HG03196 (cell line): ENCODE measurements around the gene PRMT5.
A peak's percentile ranks its signal among the peaks of the same experiment; 100 is the strongest.

Experiments
- ATAC-seq: cut with Tn5 transposase; IDR thresholded peaks from one replicate; pipeline ENCODE4 v1.9.1; 2021; ENCODE audit not compliant: unreplicated experiment

Gene PRMT5

DNA sequence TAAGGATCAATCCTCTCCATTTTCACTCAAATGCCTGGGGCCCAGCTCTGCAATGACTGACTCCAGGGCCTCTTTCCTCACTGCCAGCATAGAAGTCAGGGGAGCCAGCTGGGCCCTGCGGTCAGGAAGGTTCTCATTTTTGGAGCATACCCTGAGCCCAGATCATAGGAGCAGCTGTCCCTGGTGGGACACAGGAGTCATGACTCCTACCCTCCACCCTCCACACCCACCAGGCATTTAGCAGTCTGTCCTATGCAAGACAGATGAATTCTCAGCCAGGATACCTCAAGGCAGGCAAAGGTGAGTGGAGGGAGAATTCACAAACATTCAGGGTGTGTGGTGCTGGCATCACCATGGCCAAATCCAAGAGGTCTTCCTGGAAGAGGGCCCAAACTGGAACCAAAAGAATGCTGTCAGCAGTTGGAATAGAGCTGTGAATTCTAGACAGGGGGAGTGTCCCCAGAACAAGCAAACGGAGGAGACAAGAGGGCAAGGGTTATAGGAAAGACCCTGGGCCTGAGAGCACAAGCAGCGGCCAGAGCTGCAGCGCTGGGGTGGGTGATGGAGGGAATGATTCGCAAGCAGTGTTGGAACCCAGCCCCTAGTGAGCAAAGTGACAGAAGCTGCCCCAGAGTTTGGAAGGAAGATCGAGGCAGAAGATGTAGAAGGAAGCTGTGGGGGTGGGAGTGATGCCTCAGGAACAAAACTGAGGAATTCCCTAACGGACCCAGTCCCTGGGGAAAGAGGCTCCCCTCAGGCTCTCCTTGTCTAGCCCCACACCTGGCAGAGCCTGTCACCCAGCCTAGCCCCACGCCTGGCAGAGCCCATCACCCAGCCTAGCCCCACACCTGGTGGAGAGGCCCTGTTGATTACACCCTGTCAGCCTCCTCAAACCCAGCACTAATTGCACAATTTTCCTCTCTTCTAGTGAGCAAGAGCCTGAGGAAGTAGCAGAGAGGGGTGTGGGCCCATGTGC, 50.6 kb downstream of the PRMT5 start:
- ATAC-seq: no peak

DNA sequence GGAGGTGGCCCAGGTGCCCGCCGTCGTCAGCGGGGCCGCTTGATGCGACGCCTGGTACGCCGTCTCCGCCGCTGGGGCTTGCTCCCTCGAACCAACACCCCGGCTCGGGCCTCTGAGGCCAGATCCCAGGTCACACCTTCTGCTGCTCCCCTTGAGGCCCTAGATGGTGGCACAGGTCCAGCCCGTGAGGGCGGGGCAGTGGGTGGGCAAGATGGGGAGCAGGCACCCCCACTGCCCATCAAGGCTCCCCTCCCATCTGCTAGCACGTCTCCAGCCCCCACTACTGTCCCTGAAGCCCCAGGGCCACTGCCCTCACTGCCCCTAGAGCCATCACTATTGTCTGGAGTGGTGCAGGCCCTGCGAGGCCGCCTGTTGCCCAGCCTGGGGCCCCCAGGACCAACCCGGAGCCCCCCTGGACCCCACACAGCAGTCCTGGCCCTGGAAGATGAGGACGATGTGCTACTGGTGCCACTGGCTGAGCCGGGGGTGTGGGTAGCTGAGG, 52.1 kb downstream of the PRMT5 start:
- no peak for ATAC-seq

DNA sequence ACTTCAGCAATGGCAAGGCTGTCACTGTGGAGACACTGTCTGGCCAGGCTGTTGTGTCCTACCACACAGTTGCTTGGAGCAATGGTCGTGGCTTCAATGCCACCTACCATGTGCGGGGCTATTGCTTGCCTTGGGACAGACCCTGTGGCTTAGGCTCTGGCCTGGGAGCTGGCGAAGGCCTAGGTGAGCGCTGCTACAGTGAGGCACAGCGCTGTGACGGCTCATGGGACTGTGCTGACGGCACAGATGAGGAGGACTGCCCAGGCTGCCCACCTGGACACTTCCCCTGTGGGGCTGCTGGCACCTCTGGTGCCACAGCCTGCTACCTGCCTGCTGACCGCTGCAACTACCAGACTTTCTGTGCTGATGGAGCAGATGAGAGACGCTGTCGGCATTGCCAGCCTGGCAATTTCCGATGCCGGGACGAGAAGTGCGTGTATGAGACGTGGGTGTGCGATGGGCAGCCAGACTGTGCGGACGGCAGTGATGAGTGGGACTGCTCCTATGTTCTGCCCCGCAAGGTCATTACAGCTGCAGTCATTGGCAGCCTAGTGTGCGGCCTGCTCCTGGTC, 53.3 kb downstream of the PRMT5 start:
- no peak for ATAC-seq

DNA sequence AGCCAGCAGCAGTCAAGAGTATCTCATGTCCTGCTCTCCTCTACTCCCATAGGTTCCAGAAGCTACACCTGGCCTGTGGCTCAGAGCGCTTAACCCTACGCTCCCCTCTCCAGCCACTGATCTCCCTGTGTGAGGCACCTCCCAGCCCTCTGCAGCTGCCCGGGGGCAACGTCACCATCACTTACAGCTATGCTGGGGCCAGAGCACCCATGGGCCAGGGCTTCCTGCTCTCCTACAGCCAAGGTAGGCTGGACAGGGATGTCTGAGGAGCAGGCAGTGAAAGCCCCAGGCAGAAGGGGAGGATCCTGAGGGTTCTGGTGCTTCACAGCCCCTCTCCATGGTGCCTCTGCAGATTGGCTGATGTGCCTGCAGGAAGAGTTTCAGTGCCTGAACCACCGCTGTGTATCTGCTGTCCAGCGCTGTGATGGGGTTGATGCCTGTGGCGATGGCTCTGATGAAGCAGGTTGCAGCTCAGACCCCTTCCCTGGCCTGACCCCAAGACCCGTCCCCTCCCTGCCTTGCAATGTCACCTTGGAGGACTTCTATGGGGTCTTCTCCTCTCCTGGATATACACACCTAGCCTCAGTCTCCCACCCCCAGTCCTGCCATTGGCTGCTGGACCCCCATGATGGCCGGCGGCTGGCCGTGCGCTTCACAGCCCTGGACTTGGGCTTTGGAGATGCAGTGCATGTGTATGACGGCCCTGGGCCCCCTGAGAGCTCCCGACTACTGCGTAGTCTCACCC, 54.0 kb downstream of the PRMT5 start:
- ATAC-seq: no peak

DNA sequence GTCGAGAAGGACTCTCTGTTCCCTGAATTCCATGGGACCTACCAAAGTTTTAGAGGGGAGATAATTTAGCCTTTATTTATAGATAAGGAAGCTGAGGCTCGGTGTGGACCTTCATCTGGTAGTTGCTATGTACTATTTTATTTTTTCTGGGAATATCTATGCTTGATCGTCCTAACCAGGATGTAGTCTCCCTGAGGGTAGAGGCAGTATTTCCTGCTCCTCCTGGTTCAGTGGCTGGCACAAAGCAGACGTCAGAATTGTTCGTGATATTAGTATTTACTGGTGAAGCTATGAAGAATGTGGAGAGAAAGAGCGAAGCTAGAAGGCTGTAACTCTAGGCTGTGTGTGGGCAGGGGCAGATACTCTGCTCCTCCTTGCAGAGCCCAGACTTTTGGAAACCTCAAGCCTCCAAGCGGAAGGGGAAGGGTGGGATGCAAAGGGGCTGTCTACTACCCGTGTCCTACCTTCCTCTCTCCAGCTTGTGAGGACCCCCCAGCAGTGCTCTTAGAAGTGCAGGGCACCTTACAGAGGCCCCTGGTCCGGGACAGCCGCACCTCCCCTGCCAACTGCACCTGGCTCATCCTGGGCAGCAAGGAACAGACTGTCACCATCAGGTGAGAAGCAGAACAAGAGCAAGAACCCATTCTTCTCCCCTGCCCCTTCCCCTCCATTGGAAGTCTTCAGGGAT, 56.2 kb downstream of the PRMT5 start:
- no peak for ATAC-seq

DNA sequence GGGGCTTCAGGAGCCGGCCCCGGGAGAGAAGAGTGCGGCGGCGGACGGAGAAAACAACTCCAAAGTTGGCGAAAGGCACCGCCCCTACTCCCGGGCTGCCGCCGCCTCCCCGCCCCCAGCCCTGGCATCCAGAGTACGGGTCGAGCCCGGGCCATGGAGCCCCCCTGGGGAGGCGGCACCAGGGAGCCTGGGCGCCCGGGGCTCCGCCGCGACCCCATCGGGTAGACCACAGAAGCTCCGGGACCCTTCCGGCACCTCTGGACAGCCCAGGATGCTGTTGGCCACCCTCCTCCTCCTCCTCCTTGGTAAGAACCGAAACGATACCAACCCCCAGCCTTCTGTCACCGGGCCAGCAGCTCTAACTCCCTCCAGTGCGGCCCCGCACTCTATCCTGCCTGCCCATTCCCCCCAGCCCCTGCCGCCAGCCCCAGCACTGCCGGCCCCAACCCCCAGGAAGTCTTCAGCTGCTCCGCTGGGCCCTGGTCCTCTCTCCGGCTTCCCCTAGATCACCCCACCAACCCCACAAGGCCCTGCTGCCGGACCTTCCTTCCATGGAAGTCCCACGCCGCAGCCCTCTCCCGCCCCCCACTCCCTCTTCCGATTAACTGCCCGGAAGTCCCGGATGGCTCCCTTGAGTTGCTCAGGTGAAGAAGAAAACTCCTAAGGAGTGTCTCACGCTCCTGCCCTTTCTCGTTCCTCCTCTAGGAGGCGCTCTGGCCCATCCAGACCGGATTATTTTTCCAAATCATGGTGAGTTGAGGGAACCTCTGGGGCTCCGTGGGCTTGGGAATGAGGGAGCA, 56.9 kb downstream of the PRMT5 start:
- peak; percentile 29 for ATAC-seq

DNA sequence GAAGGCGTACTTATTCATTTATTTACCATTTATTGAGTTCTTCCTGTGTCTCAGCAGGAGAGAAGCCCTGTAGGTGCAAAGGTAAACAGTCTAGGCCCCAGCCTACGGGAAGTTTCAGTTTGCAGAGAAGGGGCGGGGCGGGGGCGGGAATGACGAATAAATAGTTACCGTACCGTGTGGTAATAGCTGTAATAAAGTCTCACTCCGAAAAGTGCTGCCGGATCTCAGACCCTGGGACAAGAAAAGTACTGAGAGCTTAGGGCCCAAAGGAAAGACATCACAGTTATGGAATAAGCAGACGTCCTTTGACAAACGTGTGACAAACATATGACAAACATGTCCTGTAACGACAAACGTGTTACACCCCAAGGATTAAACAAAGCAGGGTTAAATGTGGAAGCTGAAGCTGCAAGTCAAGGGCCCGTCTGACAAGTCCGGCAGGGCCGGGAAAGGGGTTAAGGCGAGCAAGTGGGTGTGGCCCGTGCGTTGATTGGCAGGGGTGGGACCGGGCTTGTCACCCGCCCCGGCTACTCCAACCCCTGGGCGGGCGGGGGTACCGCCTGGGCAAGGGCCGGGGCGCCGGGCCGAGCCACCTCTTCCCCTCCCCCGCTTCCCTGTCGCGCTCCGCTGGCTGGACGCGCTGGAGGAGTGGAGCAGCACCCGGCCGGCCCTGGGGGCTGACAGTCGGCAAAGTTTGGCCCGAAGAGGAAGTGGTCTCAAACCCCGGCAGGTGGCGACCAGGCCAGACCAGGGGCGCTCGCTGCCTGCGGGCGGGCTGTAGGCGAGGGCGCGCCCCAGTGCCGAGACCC, 57.7 kb downstream of the PRMT5 start, which contains the start of gene LRP10:
Gene LRP10 (plus strand): TSS at position 517 of the 809 bp plus-strand sequence. CDS start 564 bp downstream, outside the sequence.
- ATAC-seq: peak; percentile 74

DNA sequence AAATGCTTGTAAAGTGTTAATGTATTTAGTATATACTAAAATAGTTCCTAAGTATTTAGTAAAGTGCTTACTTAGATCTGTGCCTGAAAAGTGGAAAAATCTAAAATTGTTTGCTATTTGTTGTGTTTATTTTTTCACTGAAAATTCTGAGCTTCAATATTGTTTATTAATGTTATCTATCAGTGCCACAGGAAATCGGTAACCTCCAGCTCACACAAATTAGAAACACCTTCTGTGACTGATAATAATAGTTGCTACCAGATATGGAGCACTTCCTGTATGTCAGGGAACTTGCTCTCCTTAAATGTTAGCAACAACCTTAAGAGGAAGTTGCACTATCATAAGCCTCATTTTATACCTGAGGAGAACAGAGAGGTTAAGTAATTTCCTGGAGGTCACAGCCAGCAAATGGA, 58.4 kb downstream of the PRMT5 start:
- peak; percentile 34 for ATAC-seq
